Large intestine (tissue), 12 donors: ENCODE measurements around the gene RBMY1B. TPM values are rescaled to one million over a fixed set of nuclear protein-coding genes. Genes with fewer than 3 reads are reported as not detected.
"Not testable (repeated sequence)": the region's sequence is repeated elsewhere in the genome, so short reads cannot be mapped to it uniquely, and the experiment has no call there.

Source experiments
- DNase-seq, 2 donors: peaks; one replicate each; pipeline versions ENCODE4 v3.0.0 to v3.0.0-alpha.2; 2013
- H3K27ac ChIP-seq: one replicate; pipeline ENCODE4 v1.5.1; 2013; ENCODE audit warnings: low read length
- H3K27me3 ChIP-seq: 2 replicates; pipeline ENCODE4 v1.6.1; 2013; ENCODE audit warnings: low read length; ENCODE audit not compliant: control insufficient read depth, insufficient read depth
- H3K36me3 ChIP-seq: 2 replicates; pipeline ENCODE4 v1.6.1; 2013; ENCODE audit warnings: low read length; ENCODE audit not compliant: control insufficient read depth, insufficient read depth
- H3K4me1 ChIP-seq: one replicate; pipeline ENCODE4 v1.6.1; 2013; ENCODE audit warnings: low read length; ENCODE audit not compliant: control insufficient read depth, insufficient read depth
- H3K4me3 ChIP-seq: one replicate; pipeline ENCODE4 v1.5.1; 2013; ENCODE audit warnings: low read length
- H3K9me3 ChIP-seq: one replicate; pipeline ENCODE4 v1.6.1; 2013; ENCODE audit warnings: mild to moderate bottlenecking, low read depth, low read length, moderate library complexity; ENCODE audit not compliant: control insufficient read depth
- WGBS: methylation state at CpG from one replicate; pipeline ENCODE4 v1.1.5; 2013; ENCODE audit warnings: low lambda C conversion rate; ENCODE audit not compliant: insufficient coverage; 5-methylcytosine and 5-hydroxymethylcytosine counted together
- long read RNA-seq, 11 donors: transcript quantifications; one replicate each; lab custom pipeline, GENCODE V29; 2026
- polyA plus RNA-seq: library from polyadenylated mRNA; unstranded; fragments of 120-200 nt; gene quantifications from one replicate; pipeline ENCODE4 v1.2.1, GENCODE V29; 2013

The RBMY1B gene
- not detected for polyA plus RNA-seq
- long read RNA-seq, donor 1, result 0 reads
- long read RNA-seq, donor 2, result 0 reads
- long read RNA-seq, donor 3, result 0 reads
- long read RNA-seq, donor 4, result 0 reads
- long read RNA-seq, donor 5, result 0 reads
- long read RNA-seq, donor 6, result 0 reads
- long read RNA-seq, donor 7, result 0 reads
- long read RNA-seq, donor 8, result 0 reads
- long read RNA-seq, donor 9, result 0 reads
- long read RNA-seq, donor 10, result 0 reads
- long read RNA-seq, donor 11, result 0 reads

- not testable (repeated sequence) for H3K9me3 ChIP-seq, DNase-seq, H3K36me3 ChIP-seq, H3K4me3 ChIP-seq, H3K27ac ChIP-seq, H3K27me3 ChIP-seq, H3K4me1 ChIP-seq
- no CpG with 5 or more reads among the region's 28 CpGs for WGBS
Observed at GRCh38 chrY:21511038-21511437, at the start of gene RBMY1B. Gene RBMY1B (plus strand): TSS chrY:21511338. CDS start chrY:21513351, 2,013 bp downstream.

GRCh38 chrY:21462915-21463314 is 48.2 kb upstream of the RBMY1B start:
- H3K27me3 ChIP-seq, H3K4me1 ChIP-seq, H3K27ac ChIP-seq, DNase-seq, H3K36me3 ChIP-seq, H3K9me3 ChIP-seq, H3K4me3 ChIP-seq: not testable (repeated sequence)
- WGBS, result no CpG with 5 or more reads among the region's 1 CpG

- DNase-seq, result no peak
- Histone ChIP-seq H3K27me3 (no peaks in the 10 kb centered on the region), H3K9me3 (no peaks in the 10 kb centered on the region), H3K4me1 (no peaks in the 10 kb centered on the region), H3K4me3 (no peak overlapping the region), H3K36me3 (no peaks in the 10 kb centered on the region), H3K27ac (no peak overlapping the region)
- WGBS, result no CpG with 5 or more reads among the region's 1 CpG
Observed at GRCh38 chrY:21482967-21483366, 28.2 kb upstream of the RBMY1B start.

- DNase-seq, H3K4me3 ChIP-seq, H3K27me3 ChIP-seq, H3K9me3 ChIP-seq, H3K27ac ChIP-seq, H3K36me3 ChIP-seq, H3K4me1 ChIP-seq: not testable (repeated sequence)
- WGBS, result no CpG with 5 or more reads among the region's 28 CpGs
Observed at GRCh38 chrY:21534579-21534978, 23.4 kb downstream of the RBMY1B start, which contains the start of gene RBMY1A1. Gene RBMY1A1 (plus strand): TSS chrY:21534879. CDS start chrY:21536892, 2,013 bp downstream.

GRCh38 chrY:21559316-21559984 is 48.3 kb downstream of the RBMY1B start:
- not testable (repeated sequence) for H3K36me3 ChIP-seq, DNase-seq, H3K4me1 ChIP-seq, H3K27ac ChIP-seq, H3K4me3 ChIP-seq, H3K27me3 ChIP-seq, H3K9me3 ChIP-seq
- WGBS, result no CpG with 5 or more reads among the region's 5 CpGs

Other genes with a start within 250 kb of the RBMY1B start
- gene RBMY1A1, start 23.5 kb downstream of the RBMY1B start, polyA plus RNA-seq, result not detected